Activated T-cell treated with anti-CD3 and anti-CD28 coated beads, Interleukin-2, amount 50 U/mL, for 4 hours (primary cell): ENCODE data around the gene CDR2L. TPM values are rescaled to one million over a fixed set of nuclear protein-coding genes. Genes with fewer than 3 reads are reported as not detected.

Experiments
- ATAC-seq, 2 donors: fragments of 200-7000 bp; cut with Tn5 transposase; one replicate each; pipeline ENCODE4 v1.10.0; 2021
- DNase-seq: peaks from one replicate; pipeline ENCODE4 v3.0.0-alpha.2; 2020
- H3K27me3 Mint-ChIP-seq: one replicate; pipeline ENCODE4 v1.8.0; 2021; ENCODE audit warnings: low read depth, mixed read lengths
- H3K36me3 Mint-ChIP-seq: one replicate; pipeline ENCODE4 v1.8.0; 2022; ENCODE audit warnings: mixed read lengths; ENCODE audit not compliant: insufficient read depth
- H3K4me1 Mint-ChIP-seq: one replicate; pipeline ENCODE4 v1.8.0; 2021; ENCODE audit warnings: low read depth, mixed read lengths
- H3K4me3 Mint-ChIP-seq: one replicate; pipeline ENCODE4 v1.8.0; 2021; ENCODE audit warnings: mild to moderate bottlenecking, moderate library complexity, mixed read lengths
- H3K9me3 Mint-ChIP-seq: one replicate; pipeline ENCODE4 v1.8.0; 2021; ENCODE audit warnings: mixed read lengths
- total RNA-seq, 3 donors: library from RNA; stranded (reverse); gene quantifications; one replicate each; pipeline ENCODE4 v1.2.1, GENCODE V29; 2021

The CDR2L gene
- 1 to 10 TPM in 2 of 3 donors, under 1 TPM in 1; 0.84 to 1.3 (median 1.0) TPM for total RNA-seq

GRCh38 chr17:74987418-74987908 is at the start of gene CDR2L:
TSS of gene CDR2L (plus strand) at chr17:74987632. CDS start at chr17:74988044, 412 bp downstream.
- H3K9me3 Mint-ChIP-seq, result no peaks in the 10 kb centered on the region
- H3K36me3 Mint-ChIP-seq, result no peaks in the 10 kb centered on the region
- H3K27me3 Mint-ChIP-seq, result peaks cover 4% of the 10 kb centered on the region

GRCh38 chr17:74938194-74938950 is 49.1 kb upstream of the CDR2L start:
- ATAC-seq (no peak), DNase-seq (no peak)
- no peak overlapping the region for H3K4me3 Mint-ChIP-seq
- H3K36me3 Mint-ChIP-seq, result no peaks in the 10 kb centered on the region
- no peaks in the 10 kb centered on the region for H3K9me3 Mint-ChIP-seq
- H3K27me3 Mint-ChIP-seq, result peaks cover 53% of the 10 kb centered on the region
- H3K4me1 Mint-ChIP-seq, result no peaks in the 10 kb centered on the region

More at GRCh38 chr17:74987418-74987908, at the start of gene CDR2L:
- DNase-seq (peak; percentile 91), ATAC-seq (peak; percentile 95 to 98)
- Mint-ChIP-seq H3K4me3 (peak within 1 kb of the TSS; percentile 79), H3K4me1 (peaks cover 8% of the 10 kb centered on the region)

GRCh38 chr17:74939534-74939933 is 47.9 kb upstream of the CDR2L start:
- H3K4me3 Mint-ChIP-seq, result no peak overlapping the region
- no peak for DNase-seq
- ATAC-seq, result no peak
- no peaks in the 10 kb centered on the region for H3K36me3 Mint-ChIP-seq
- no peaks in the 10 kb centered on the region for H3K9me3 Mint-ChIP-seq
- H3K27me3 Mint-ChIP-seq, result peaks cover 45% of the 10 kb centered on the region
- no peaks in the 10 kb centered on the region for H3K4me1 Mint-ChIP-seq

GRCh38 chr17:74941128-74941725 is 46.2 kb upstream of the CDR2L start:
- DNase-seq (no peak), ATAC-seq (no peak)
- no peaks in the 10 kb centered on the region for H3K4me1 Mint-ChIP-seq

GRCh38 chr17:74943808-74944522 is 43.5 kb upstream of the CDR2L start:
- Mint-ChIP-seq H3K36me3 (no peaks in the 10 kb centered on the region), H3K4me1 (no peaks in the 10 kb centered on the region), H3K27me3 (peaks cover 13% of the 10 kb centered on the region), H3K9me3 (no peaks in the 10 kb centered on the region), H3K4me3 (no peak overlapping the region)
- ATAC-seq (no peak), DNase-seq (no peak)

More at GRCh38 chr17:74941128-74941725, 46.2 kb upstream of the CDR2L start:
- Mint-ChIP-seq H3K36me3 (no peaks in the 10 kb centered on the region), H3K9me3 (no peaks in the 10 kb centered on the region), H3K4me3 (no peak overlapping the region), H3K27me3 (peaks cover 36% of the 10 kb centered on the region)

- ATAC-seq (no peak), DNase-seq (no peak)
- no peaks in the 10 kb centered on the region for H3K36me3 Mint-ChIP-seq
- peaks cover 8% of the 10 kb centered on the region for H3K27me3 Mint-ChIP-seq
- no peak overlapping the region for H3K4me3 Mint-ChIP-seq
- no peaks in the 10 kb centered on the region for H3K9me3 Mint-ChIP-seq
- no peaks in the 10 kb centered on the region for H3K4me1 Mint-ChIP-seq
Observed at GRCh38 chr17:74945543-74945942, 41.9 kb upstream of the CDR2L start.

GRCh38 chr17:74946641-74947040 is 40.8 kb upstream of the CDR2L start:
- DNase-seq (no peak), ATAC-seq (no peak)
- H3K9me3 Mint-ChIP-seq, result no peaks in the 10 kb centered on the region
- peaks cover 5% of the 10 kb centered on the region for H3K27me3 Mint-ChIP-seq
- H3K4me1 Mint-ChIP-seq, result no peaks in the 10 kb centered on the region
- H3K4me3 Mint-ChIP-seq, result no peak overlapping the region
- H3K36me3 Mint-ChIP-seq, result no peaks in the 10 kb centered on the region

GRCh38 chr17:74947041-74947754 is 40.2 kb upstream of the CDR2L start:
- H3K4me3 Mint-ChIP-seq, result no peak overlapping the region
- no peaks in the 10 kb centered on the region for H3K36me3 Mint-ChIP-seq
- peaks cover under 1% of the 10 kb centered on the region for H3K27me3 Mint-ChIP-seq
- no peaks in the 10 kb centered on the region for H3K9me3 Mint-ChIP-seq
- DNase-seq (no peak), ATAC-seq (no peak)
- H3K4me1 Mint-ChIP-seq, result no peaks in the 10 kb centered on the region

GRCh38 chr17:74949455-74950115 is 37.8 kb upstream of the CDR2L start:
- DNase-seq (no peak), ATAC-seq (no peak)
- Mint-ChIP-seq H3K36me3 (no peaks in the 10 kb centered on the region), H3K27me3 (no peaks in the 10 kb centered on the region), H3K4me1 (no peaks in the 10 kb centered on the region), H3K9me3 (no peaks in the 10 kb centered on the region), H3K4me3 (no peak overlapping the region)

GRCh38 chr17:74950207-74950606 is 37.2 kb upstream of the CDR2L start:
- Mint-ChIP-seq H3K4me1 (no peaks in the 10 kb centered on the region), H3K27me3 (no peaks in the 10 kb centered on the region), H3K4me3 (no peak overlapping the region), H3K9me3 (no peaks in the 10 kb centered on the region), H3K36me3 (no peaks in the 10 kb centered on the region)
- ATAC-seq (no peak), DNase-seq (no peak)

- no peak for ATAC-seq
- Mint-ChIP-seq H3K9me3 (no peaks in the 10 kb centered on the region), H3K4me1 (no peaks in the 10 kb centered on the region), H3K27me3 (no peaks in the 10 kb centered on the region), H3K4me3 (no peak overlapping the region), H3K36me3 (no peaks in the 10 kb centered on the region)
- DNase-seq, result no peak
Observed at GRCh38 chr17:74951065-74951464, 36.4 kb upstream of the CDR2L start.

- no peak for ATAC-seq
- no peak overlapping the region for H3K4me3 Mint-ChIP-seq
- no peaks in the 10 kb centered on the region for H3K9me3 Mint-ChIP-seq
Observed at GRCh38 chr17:74951680-74952421, 35.6 kb upstream of the CDR2L start.

GRCh38 chr17:74952431-74953133 is 34.9 kb upstream of the CDR2L start:
- DNase-seq (no peak), ATAC-seq (no peak)
- Mint-ChIP-seq H3K27me3 (no peaks in the 10 kb centered on the region), H3K4me1 (no peaks in the 10 kb centered on the region), H3K36me3 (no peaks in the 10 kb centered on the region), H3K9me3 (no peaks in the 10 kb centered on the region), H3K4me3 (no peak overlapping the region)

More at GRCh38 chr17:74951680-74952421, 35.6 kb upstream of the CDR2L start:
- no peaks in the 10 kb centered on the region for H3K27me3 Mint-ChIP-seq
- DNase-seq, result no peak
- H3K36me3 Mint-ChIP-seq, result no peaks in the 10 kb centered on the region
- no peaks in the 10 kb centered on the region for H3K4me1 Mint-ChIP-seq
